GM18861 (cell line): Measurements from ENCODE around the gene ADO.
"Not testable (repeated sequence)": the region's sequence is repeated elsewhere in the genome, so short reads cannot be mapped to it uniquely, and the experiment has no call there.

Experiments used
- ATAC-seq: cut with Tn5 transposase; IDR thresholded peaks from one replicate; pipeline ENCODE4 v1.9.1; 2021; ENCODE audit not compliant: unreplicated experiment

Gene ADO

GRCh38 chr10:62804356-62805230 is at the start of gene ADO:
Gene ADO (plus strand): TSS chr10:62804720. CDS start chr10:62805060, 340 bp downstream.
- ATAC-seq = peak; percentile 86

DNA sequence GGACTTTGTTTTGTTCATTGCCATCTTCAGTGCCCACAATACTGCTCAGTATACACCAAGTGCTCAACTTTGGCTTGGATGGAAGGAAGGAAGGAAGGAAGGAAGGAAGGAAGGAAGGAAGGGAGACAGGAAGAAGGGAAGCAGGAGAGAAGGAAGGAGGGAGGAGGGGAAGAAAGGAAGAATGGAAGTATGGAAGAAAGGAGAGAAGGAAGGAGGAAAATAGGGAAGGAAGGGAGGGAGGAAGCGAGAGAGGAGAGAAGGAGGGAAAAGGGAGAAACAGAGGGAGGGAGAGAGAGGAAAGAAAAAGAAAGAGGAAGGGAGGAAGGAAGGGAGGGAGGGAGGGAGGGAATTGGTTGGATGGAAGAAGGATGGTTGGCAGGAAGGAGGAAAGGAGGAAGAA is 49.6 kb upstream of the ADO start:
- ATAC-seq = no peak

DNA sequence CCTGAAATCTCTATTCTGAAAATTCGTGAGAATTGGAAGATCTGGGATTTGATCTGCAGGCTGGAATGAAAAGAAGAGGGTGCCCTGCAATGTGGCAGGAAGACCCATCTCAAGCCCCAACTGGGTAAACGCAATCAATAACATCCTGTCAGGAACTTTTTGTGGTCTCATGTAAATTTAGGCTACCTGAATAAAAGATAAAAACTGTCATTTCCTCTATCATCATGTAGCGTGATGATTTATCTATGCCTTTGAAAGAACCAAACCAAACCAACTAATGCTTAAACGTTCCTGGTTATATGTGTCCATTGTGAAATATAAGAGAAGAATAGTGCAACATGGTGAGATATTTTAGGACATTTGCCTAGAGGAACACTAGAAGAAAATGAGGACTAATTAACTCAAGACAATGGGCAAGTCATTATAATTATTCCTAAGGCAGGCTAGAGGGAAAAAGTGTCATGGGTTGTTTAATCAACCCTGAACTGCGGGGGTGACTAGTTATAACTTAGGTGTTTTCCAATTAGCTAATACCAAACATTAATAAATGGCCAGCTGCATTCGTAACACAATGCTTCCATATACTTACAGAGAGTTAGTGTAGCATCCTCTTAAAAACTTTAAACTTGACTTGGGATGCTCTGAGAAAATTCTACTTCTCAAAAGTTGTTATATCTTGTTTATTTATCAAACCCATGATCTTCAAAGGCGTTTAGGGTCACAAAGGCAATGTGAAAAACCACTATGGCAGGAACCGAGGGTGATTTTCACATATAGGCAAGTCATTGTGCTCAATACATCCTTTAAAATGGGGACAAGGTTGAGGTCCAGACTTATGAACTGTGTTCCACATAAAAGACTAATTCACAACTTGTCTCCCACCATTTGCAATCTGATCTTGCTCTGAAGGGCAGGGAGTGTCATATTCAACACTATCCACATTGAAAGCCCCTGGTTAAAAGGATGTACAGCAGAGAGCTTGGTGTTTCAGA is 48.6 kb upstream of the ADO start:
- peak; percentile 44 for ATAC-seq

DNA sequence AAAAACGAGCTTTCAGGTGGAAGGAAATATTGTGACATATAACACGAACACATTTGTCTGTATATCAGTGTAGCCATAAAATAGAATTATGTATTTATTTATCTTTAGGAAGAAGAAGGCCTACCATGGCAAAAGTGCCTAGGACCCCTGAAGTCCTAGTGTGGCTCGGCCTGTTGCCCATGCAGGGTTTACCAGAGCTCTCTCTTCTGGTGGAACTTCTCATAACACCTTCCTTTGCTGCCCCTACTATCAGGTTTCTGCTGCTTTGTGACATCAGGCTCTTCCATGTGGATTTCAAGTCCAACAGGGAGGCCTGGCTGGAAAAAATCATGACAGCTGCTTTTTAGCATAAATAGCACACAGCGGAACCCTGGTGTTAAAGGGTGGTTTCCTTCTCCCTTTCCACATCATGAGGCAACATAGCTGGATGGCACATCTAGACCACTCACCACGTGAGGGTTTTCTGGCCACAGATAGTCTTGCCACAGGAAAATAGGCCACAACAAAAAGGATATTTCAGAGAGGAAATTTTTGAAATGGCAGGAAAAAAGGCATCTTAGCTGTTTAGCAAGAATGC is 44.8 kb upstream of the ADO start:
- ATAC-seq = no peak

DNA sequence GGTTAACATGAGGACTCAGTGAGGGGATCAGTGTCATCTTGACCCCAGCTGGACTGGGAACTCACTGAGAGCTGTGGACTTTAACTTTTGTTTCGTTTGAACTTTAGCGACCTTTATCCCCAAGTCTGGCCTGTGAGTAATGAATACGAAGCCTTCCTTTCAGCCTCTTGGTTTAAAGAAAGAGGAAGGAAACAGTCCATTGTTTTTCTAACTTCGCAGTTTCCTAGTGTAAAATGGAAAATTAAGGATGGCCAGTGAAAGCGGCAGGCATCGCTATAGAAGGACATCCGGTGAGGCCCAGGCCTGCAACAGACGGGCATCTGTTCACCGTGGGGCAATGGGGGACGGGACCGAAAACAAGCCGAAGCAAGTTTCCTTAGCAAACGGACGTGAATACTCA is 44.1 kb upstream of the ADO start:
- no peak for ATAC-seq

GRCh38 chr10:62761115-62761514 is 43.4 kb upstream of the ADO start:
- ATAC-seq = no peak

DNA sequence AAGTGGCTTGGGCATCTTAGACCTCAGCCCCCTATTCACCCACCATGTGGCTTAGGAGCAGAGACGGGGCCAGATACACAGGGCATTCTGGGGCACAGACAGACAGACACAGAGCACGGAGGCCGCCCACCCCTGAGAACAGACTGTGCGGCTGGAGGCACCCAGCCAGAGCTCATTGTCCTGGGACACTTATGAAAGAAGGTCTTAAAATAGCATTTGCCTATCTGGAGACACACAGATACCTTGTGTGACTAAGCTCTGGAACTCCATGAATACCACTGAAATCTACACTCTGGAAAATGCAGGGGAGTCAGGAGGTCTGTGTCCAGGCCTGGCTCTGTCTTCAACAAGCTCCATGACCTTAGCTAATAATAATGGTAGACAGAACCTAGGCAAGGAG is 41.4 kb upstream of the ADO start:
- ATAC-seq = no peak

GRCh38 chr10:62764011-62764410 is 40.5 kb upstream of the ADO start:
- ATAC-seq = no peak

- no peak for ATAC-seq
These were observed 38.8 kb upstream of the ADO start for GRCh38 chr10:62765726-62766125.

GRCh38 chr10:62766386-62766785 is 38.1 kb upstream of the ADO start:
- ATAC-seq = no peak

DNA sequence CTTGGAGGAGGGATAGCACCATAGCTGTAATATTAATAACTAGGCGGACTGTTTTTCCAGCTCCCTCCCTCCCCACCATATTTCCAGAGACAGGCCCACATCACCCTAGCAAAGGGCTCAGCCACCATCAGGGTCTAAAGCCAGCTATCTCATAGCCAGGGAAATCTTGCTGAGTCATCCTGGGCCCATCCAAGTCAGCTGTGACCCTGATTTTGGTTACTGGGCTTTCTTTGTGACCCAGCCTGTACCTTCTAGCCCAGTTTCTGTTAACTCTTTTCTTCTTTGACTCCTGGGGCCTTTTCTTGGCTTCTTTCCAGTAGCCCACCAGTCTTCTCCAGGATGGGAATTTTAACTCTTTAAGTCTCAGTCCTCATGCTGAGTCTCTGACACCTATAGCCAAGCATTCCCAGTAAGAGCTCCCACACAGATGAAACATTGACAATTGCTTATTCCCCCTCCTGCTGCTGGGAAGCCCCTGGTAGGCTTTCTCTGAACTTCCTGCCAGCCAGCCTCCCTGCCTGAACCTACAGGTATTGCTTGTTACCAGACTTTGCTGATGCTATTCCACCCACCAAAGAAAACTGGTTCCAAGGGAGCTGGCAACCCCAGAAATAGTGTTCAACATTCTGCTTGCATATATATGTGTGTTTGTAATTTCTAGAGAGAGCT is 34.8 kb upstream of the ADO start:
- no peak for ATAC-seq

DNA sequence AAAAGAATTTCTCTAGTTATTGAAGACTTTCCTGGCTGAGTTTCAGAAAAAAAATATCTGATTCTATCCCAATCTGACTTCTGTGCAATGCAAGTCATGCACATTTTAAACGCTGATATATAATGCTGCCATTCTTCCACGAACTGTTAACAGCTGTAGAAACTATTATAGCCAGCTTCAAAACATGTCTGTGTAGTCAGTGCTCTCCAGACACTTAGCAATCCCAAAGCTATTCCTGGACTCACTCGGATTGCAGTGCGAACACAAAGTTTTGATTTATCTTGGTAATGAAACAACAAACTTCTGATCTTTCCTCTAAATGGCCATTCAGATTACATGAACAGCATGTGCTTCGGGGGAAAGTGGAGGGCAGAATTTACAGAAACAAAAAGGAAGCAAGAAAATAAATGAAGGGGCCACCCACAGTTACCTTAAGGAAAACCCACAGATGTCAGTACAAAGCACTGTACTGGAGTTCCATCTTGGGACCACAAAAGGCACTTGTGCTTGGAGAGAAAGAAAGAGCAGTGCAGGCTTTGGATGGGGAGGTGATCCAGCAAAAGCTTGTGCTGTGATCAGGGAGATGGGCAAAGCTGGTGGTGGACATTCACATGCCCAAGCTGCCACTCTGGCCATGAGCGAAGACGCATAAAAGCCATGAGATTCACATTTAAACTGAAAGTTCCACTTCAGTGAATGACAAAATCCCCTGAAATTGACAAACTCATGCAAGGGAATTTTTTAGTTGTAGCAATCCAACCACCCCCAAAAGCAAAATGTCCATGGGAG is 32.1 kb upstream of the ADO start:
- no peak for ATAC-seq

GRCh38 chr10:62778125-62778524 is 26.4 kb upstream of the ADO start:
- ATAC-seq = peak; percentile 41

DNA sequence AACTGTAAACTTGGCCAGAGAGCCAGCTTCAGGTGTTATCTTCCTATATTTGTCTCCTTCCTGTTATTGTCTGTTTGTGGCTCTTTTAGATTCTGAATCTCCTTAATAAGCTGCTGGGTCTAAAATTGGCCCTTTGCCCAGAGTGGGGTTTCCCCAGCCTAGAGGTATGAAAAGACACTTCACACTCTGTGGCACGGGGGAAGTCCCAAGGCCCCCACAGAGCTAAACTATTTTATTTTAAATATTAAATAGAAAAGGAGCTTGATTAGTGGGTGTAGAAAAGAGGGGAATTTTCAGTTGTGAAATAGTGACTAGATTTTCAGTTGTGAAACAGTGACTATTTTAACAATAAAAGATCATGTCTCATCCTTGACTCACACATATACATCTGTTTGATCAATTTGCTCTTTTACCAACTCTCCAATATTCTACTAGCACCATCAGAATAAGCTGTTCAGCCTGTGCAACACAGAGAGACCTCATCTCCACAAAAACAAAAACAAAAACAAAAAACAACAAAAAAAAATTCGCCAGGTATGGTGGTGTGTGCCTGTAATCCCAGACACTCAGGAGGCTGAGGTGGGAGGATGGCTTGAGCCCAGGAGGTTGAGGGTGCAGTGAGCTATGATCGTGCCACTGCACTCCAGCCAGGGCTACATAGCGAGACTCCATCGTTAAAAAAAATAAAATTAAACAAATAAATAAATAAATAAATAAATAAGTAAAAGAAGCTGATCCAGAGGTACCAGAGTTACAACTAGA is 24.9 kb upstream of the ADO start:
- peak; percentile 88 for ATAC-seq

DNA sequence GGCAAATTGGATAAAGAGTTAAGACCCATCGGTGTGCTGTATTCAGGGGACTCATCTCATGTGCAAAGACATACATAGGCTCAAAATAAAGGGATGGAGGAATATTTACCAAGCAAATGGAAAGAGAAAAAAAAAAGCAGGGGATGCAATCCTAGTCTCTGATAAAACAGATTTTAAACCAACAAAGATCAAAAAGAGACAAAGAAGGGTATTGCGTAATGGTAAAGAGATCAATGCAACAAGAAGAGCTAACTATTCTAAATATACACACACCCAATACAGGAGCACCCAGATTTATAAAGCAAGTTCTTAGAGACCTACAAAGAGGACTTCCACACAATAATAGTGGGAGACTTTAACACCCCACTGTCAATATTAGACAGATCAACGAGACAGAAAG is 20.0 kb upstream of the ADO start:
- ATAC-seq = not testable (repeated sequence)

DNA sequence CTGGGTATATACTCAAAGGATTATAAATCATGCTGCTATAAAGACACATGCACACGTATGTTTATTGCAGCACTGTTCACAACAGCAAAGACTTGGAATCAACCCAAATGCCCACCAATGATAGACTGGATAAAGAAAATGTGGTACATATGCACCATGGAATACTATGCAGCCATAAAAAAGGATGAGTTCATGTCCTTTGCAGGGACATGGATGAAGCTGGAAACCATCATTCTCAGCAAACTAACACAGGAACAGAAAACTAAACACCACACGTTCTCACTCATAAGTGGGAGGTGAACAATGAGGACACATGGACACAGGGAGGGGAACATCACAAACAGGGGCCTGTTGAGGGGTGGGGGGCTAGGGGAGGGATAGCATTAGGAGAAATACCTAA is 16.2 kb upstream of the ADO start:
- ATAC-seq = not testable (repeated sequence)

- no peak for ATAC-seq
These were observed 15.6 kb upstream of the ADO start for GRCh38 chr10:62788861-62789467.

DNA sequence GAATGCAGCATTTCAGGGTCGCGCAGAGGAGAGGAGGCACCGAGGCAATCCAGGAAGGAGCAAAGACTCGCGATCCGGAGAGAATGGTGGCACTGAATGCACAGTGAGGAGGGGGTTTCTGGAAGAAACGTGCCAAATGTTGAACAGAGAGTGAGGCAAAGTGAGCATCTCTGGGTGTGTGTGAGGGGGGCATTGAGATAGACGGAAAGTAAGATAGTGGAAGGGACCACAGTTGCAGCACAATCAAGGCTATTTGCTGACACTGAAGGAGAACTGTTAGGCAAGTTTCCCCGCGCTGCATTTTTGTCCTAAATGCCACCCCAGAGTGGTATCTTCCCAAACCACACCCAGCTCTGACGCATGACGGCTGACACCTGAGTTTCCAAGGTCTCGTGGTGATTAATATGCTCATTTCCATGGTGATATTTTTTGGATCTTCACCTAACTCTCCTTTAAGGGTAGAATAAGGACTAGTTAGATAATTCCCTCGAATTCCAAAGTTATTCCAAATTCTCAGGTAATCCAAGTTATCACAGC is 14.4 kb upstream of the ADO start:
- no peak for ATAC-seq

GRCh38 chr10:62790571-62790970 is 13.9 kb upstream of the ADO start:
- no peak for ATAC-seq
